Loucy (cell line): ENCODE results near the gene CES5A.

Source experiments
- H2AFZ ChIP-seq: fragments of 200-600 bp; sonication (generic); 2 replicates; pipeline ENCODE4 v1.6.0; 2016; ENCODE audit warnings: antibody characterized with exemption, mild to moderate bottlenecking, low read length, moderate library complexity
- H3F3A ChIP-seq: fragments of 200-600 bp; 2 replicates; pipeline ENCODE4 v1.6.0; 2016; ENCODE audit warnings: antibody characterized with exemption, low read depth, mild to moderate bottlenecking
- H3K27me3 ChIP-seq: fragments of 200-600 bp; sonication (generic); 2 replicates; pipeline ENCODE4 v1.6.1; 2014; ENCODE audit warnings: low read length, mild to moderate bottlenecking; ENCODE audit not compliant: insufficient read depth, poor library complexity, severe bottlenecking
- H3K36me3 ChIP-seq: fragments of 200-600 bp; sonication (generic); 2 replicates; pipeline ENCODE4 v1.6.1; 2016; ENCODE audit warnings: low read length; ENCODE audit not compliant: insufficient read depth
- H3K4me1 ChIP-seq: fragments of 200-600 bp; sonication (generic); 2 replicates; pipeline ENCODE4 v1.5.1; 2014; ENCODE audit warnings: low read length, mild to moderate bottlenecking; ENCODE audit not compliant: insufficient read depth, poor library complexity, severe bottlenecking
- H3K4me2 ChIP-seq: fragments of 200-600 bp; sonication (generic); 2 replicates; pipeline ENCODE4 v1.6.0; 2014; ENCODE audit warnings: antibody characterized with exemption, low read length, low read depth, mild to moderate bottlenecking; ENCODE audit not compliant: poor library complexity, severe bottlenecking
- H3K4me3 ChIP-seq: fragments of 200-600 bp; sonication (generic); 2 replicates; pipeline ENCODE4 v1.5.1; 2014; ENCODE audit warnings: low read length, mild to moderate bottlenecking, mixed read lengths; ENCODE audit not compliant: poor library complexity, severe bottlenecking
- H3K79me2 ChIP-seq: fragments of 200-600 bp; sonication (generic); 2 replicates; pipeline ENCODE4 v1.6.1; 2014; ENCODE audit warnings: low read length; ENCODE audit not compliant: insufficient read depth
- H3K9ac ChIP-seq: fragments of 200-600 bp; sonication (generic); 2 replicates; pipeline ENCODE4 v1.6.0; 2014; ENCODE audit warnings: mild to moderate bottlenecking, low read depth, low read length, moderate library complexity; ENCODE audit not compliant: poor library complexity, severe bottlenecking
- H3K9me2 ChIP-seq: fragments of 200-600 bp; sonication (generic); replicated peaks from 2 replicates; pipeline ENCODE4 v1.6.1; 2016; ENCODE audit warnings: low read depth, low read length, mixed read lengths
- H3K9me3 ChIP-seq: fragments of 200-600 bp; sonication (generic); 2 replicates; pipeline ENCODE4 v1.6.1; 2014; ENCODE audit warnings: mild to moderate bottlenecking, antibody characterized with exemption, low read length, low read depth; ENCODE audit not compliant: insufficient read depth
- H4K20me1 ChIP-seq: fragments of 200-600 bp; sonication (generic); 2 replicates; pipeline ENCODE4 v1.6.0; 2014; ENCODE audit warnings: antibody characterized with exemption, low read length, mild to moderate bottlenecking; ENCODE audit not compliant: insufficient read depth, poor library complexity, severe bottlenecking
- CTCF ChIP-seq: fragments of 200-600 bp; sonication (generic); conservative IDR thresholded peaks from 2 replicates; pipeline ENCODE4 v1.5.1; 2014; ENCODE audit warnings: mild to moderate bottlenecking, antibody characterized with exemption, low read length
- EZH2phosphoT487 ChIP-seq: fragments of 200-600 bp; IDR thresholded peaks from 2 replicates; pipeline ENCODE4 v1.6.1; 2018; ENCODE audit warnings: antibody characterized with exemption, mild to moderate bottlenecking, moderate library complexity, borderline replicate concordance

Gene CES5A

GRCh38 chr16:55856950-55857349 is 18.2 kb downstream of the CES5A start:
- Histone ChIP-seq H2AFZ (no peak overlapping the region), H3K4me2 (no peak overlapping the region), H3K79me2 (no peaks in the 10 kb centered on the region), H3K9ac (no peak overlapping the region), H3K27me3 (no peaks in the 10 kb centered on the region), H3K9me3 (no peaks in the 10 kb centered on the region), H3K9me2 (no peaks in the 10 kb centered on the region), H3K4me1 (no peaks in the 10 kb centered on the region), H3K4me3 (no peak overlapping the region), H3F3A (no peaks in the 10 kb centered on the region), H4K20me1 (no peaks in the 10 kb centered on the region), H3K36me3 (no peaks in the 10 kb centered on the region)
- TF ChIP-seq CTCF (no peak), EZH2phosphoT487 (no peak)

- Histone ChIP-seq H3K4me2 (no peak overlapping the region), H3K9ac (no peak overlapping the region), H3K36me3 (no peaks in the 10 kb centered on the region), H3K27me3 (no peaks in the 10 kb centered on the region), H3F3A (no peaks in the 10 kb centered on the region), H3K9me2 (no peaks in the 10 kb centered on the region), H3K9me3 (no peaks in the 10 kb centered on the region), H4K20me1 (no peaks in the 10 kb centered on the region), H2AFZ (no peak overlapping the region), H3K4me3 (no peak overlapping the region), H3K4me1 (no peaks in the 10 kb centered on the region), H3K79me2 (no peaks in the 10 kb centered on the region)
- TF ChIP-seq EZH2phosphoT487: no peak
- TF ChIP-seq CTCF: no peak
These were observed 22.1 kb downstream of the CES5A start for GRCh38 chr16:55853114-55853513.

- no peak overlapping the region for H3K4me2 ChIP-seq
- no peaks in the 10 kb centered on the region for H3K9me3 ChIP-seq
- H3F3A ChIP-seq: no peaks in the 10 kb centered on the region
- no peak overlapping the region for H2AFZ ChIP-seq
- H4K20me1 ChIP-seq: no peaks in the 10 kb centered on the region
- H3K27me3 ChIP-seq: no peaks in the 10 kb centered on the region
- H3K9ac ChIP-seq: no peak overlapping the region
- TF ChIP-seq CTCF (no peak), EZH2phosphoT487 (no peak)
- no peaks in the 10 kb centered on the region for H3K9me2 ChIP-seq
- H3K4me1 ChIP-seq: no peaks in the 10 kb centered on the region
- no peaks in the 10 kb centered on the region for H3K79me2 ChIP-seq
- no peaks in the 10 kb centered on the region for H3K36me3 ChIP-seq
- H3K4me3 ChIP-seq: no peak overlapping the region
These were observed 25.6 kb downstream of the CES5A start for GRCh38 chr16:55849536-55849935.
